MCF 10A (cell line): Measurements from ENCODE around the gene PLXNA1. TPM values are rescaled to one million over a fixed set of nuclear protein-coding genes. Genes with fewer than 3 reads are reported as not detected.
A peak's percentile ranks its signal among the peaks of the same experiment; 100 is the strongest.

Experiments
- BruUV-seq: library from RNA; stranded (reverse); fragments of 400-500 nt; replicated peaks from 2 replicates; lab custom pipeline; 2021; lab: Mats Ljungman, UMichigan
- CTCF ChIA-PET: fragments of 300-600 bp; sonication (Branson Sonifier 250); formaldehyde crosslinking; extraction: SDS; loops from one replicate; lab custom pipeline; 2021; ENCODE audit warnings: antibody characterized with exemption, inconsistent platforms; lab: Yijun Ruan, JAX
- POLR2A ChIA-PET: fragments of 300-600, 350-650 bp; sonication (Branson Sonifier 250); formaldehyde crosslinking; extraction: SDS; loops from one replicate; lab custom pipeline; 2020; ENCODE audit warnings: antibody characterized with exemption, inconsistent platforms; lab: Yijun Ruan, JAX
- DNase-seq: peaks from one replicate; pipeline ENCODE4 v3.0.0-alpha.2; 2018; ENCODE audit not compliant: unreplicated experiment
- H3K27ac Mint-ChIP-seq: one replicate; pipeline ENCODE4 v1.8.0; 2022; ENCODE audit warnings: mild to moderate bottlenecking, low read depth, mixed read lengths; ENCODE audit not compliant: unreplicated experiment
- H3K27me3 Mint-ChIP-seq: one replicate; pipeline ENCODE4 v1.8.0; 2022; ENCODE audit warnings: mixed read lengths; ENCODE audit not compliant: insufficient read depth, unreplicated experiment
- H3K36me3 Mint-ChIP-seq: one replicate; pipeline ENCODE4 v1.8.0; 2022; ENCODE audit warnings: mild to moderate bottlenecking, moderate library complexity, mixed read lengths; ENCODE audit not compliant: insufficient read depth, unreplicated experiment
- H3K4me1 Mint-ChIP-seq: one replicate; pipeline ENCODE4 v1.8.0; 2022; ENCODE audit warnings: mixed read lengths; ENCODE audit not compliant: insufficient read depth, unreplicated experiment
- H3K4me3 Mint-ChIP-seq: one replicate; pipeline ENCODE4 v1.8.0; 2022; ENCODE audit warnings: mild to moderate bottlenecking, moderate library complexity, mixed read lengths; ENCODE audit not compliant: unreplicated experiment
- H3K9me3 Mint-ChIP-seq: one replicate; pipeline ENCODE4 v1.8.0; 2022; ENCODE audit warnings: mixed read lengths; ENCODE audit not compliant: unreplicated experiment
- CTCF ChIP-seq: fragments of 200-600 bp; IDR thresholded peaks from one replicate; pipeline ENCODE4 v1.8.0; 2022; ENCODE audit warnings: antibody characterized with exemption, mild to moderate bottlenecking; ENCODE audit not compliant: unreplicated experiment
- intact Hi-C: fragments of 100-400 bp; cut with micrococcal nuclease; formaldehyde crosslinking; loops from 2 replicates; pipeline ENCODE4 v1.14.1; 2022
- total RNA-seq: library from RNA; stranded (reverse); gene quantifications from 2 replicates; pipeline ENCODE4 v1.2.3, GENCODE V29; 2022

The PLXNA1 gene
- total RNA-seq, 1 experiment from 2014 or later: 48.4 TPM

- H3K4me1 Mint-ChIP-seq: peaks cover 22% of the 10 kb centered on the region
- no TSS peak for BruUV-seq
- no peaks in the 10 kb centered on the region for H3K9me3 Mint-ChIP-seq
- intact Hi-C loops: loop anchor here (2.0 to 5.0 kb wide), 2 partner anchors 474 to 564 kb away; no protein-coding TSS in a partner anchor
- TF ChIP-seq CTCF: no peak
- CTCF ChIA-PET: interaction anchor here (0.5 to 2.8 kb wide), 5 partner anchors 19 to 471 kb away, joined by 3 to 17 read pairs (median 5); no protein-coding TSS in a partner anchor
- no peaks in the 10 kb centered on the region for H3K36me3 Mint-ChIP-seq
- no peaks in the 10 kb centered on the region for H3K27me3 Mint-ChIP-seq
- no peak overlapping the region for H3K27ac Mint-ChIP-seq
- H3K4me3 Mint-ChIP-seq: peak overlapping the region; percentile 69
- POLR2A ChIA-PET: interaction anchor here (2.4 kb wide), 1 partner anchor 230 kb away, joined by 18 read pairs; no protein-coding TSS in a partner anchor
- no peak for DNase-seq
Measured at GRCh38 chr3:126983276-126983652, 349 bp downstream of the PLXNA1 start.

GRCh38 chr3:126983653-126984390 lies 907 bp downstream of the PLXNA1 start:
- peak; percentile 34 for DNase-seq
- H3K4me1 Mint-ChIP-seq: peaks cover 22% of the 10 kb centered on the region
- H3K27ac Mint-ChIP-seq: no peak overlapping the region
- BruUV-seq: no TSS peak
- no peaks in the 10 kb centered on the region for H3K9me3 Mint-ChIP-seq
- POLR2A ChIA-PET: interaction anchor here (0.6 to 2.9 kb wide), 3 partner anchors 9 to 473 kb away, joined by 3 to 18 read pairs (median 16); no protein-coding TSS in a partner anchor
- H3K4me3 Mint-ChIP-seq: peak overlapping the region; percentile 69
- no peak for TF ChIP-seq CTCF
- CTCF ChIA-PET: interaction anchor here (0.5 to 2.8 kb wide), 11 partner anchors 8 to 626 kb away, joined by 3 to 17 read pairs (median 3); no protein-coding TSS in a partner anchor
- H3K27me3 Mint-ChIP-seq: no peaks in the 10 kb centered on the region
- H3K36me3 Mint-ChIP-seq: peaks cover under 1% of the 10 kb centered on the region
- intact Hi-C loops: loop anchor here (1.0 to 5.0 kb wide), 3 partner anchors 320 to 563 kb away; no protein-coding TSS in a partner anchor

DNA sequence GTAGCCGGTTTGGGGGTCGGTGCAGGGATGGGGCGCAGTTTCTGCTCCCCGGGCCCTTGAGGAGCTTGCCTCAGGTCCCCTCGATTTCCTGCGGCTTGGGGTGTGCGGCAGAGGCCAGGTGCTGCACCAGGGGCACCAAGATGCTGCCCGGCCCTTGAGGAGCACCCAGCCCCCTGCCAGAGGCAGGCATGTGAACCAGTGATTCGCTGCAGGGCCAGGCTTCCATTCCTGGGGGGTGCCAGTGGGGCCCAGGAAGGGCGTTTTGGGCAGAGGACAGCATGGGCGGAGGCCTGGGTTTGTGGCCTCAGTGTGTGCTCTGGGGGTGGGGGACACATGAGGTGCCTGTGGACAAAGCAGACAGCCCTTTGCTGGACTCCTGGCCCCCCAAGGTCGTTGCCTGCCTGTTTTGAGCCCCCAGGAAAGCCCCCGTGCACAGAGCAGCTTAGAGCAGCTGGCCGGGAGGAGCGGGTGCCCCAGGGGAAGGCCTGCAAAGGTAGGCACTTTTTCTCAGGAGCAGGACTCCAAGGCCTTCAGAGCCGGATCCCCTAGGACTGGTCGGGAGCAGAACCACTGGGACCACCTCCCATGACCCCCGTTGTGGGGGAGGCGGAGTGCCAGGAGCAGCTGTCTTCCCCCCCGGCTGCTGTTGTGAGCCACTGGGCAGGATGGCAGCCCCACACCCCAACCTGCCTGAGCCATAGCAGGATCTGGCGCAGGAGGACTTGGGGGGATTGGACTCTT lies 1.6 kb downstream of the PLXNA1 start:
- H3K27ac Mint-ChIP-seq: no peak overlapping the region
- DNase-seq: no peak
- H3K4me3 Mint-ChIP-seq: peak overlapping the region; percentile 69
- CTCF ChIA-PET: interaction anchor here (0.6 to 2.8 kb wide), 13 partner anchors 7 to 1348 kb away, joined by 3 to 17 read pairs (median 4); no protein-coding TSS in a partner anchor
- POLR2A ChIA-PET: interaction anchor here (0.6 to 2.9 kb wide), 5 partner anchors 10 to 472 kb away, joined by 3 to 18 read pairs (median 4); no protein-coding TSS in a partner anchor
- peaks cover 22% of the 10 kb centered on the region for H3K4me1 Mint-ChIP-seq
- intact Hi-C loops: loop anchor here (1.0 to 5.0 kb wide), 2 partner anchors 320 to 563 kb away; no protein-coding TSS in a partner anchor
- no peaks in the 10 kb centered on the region for H3K27me3 Mint-ChIP-seq
- BruUV-seq: no TSS peak
- no peak for TF ChIP-seq CTCF
- no peaks in the 10 kb centered on the region for H3K9me3 Mint-ChIP-seq
- H3K36me3 Mint-ChIP-seq: peaks cover 8% of the 10 kb centered on the region
